Stimulated activated CD8-positive, alpha-beta memory T cell treated with anti-CD3 and anti-CD28 coated beads, Interleukin-12 subunit alpha, Interleukin-12 subunit beta, amount 100 ng/mL, for 24 hours (primary cell): ENCODE measurements around the gene SST.
"Not testable (repeated sequence)": the region's sequence is repeated elsewhere in the genome, so short reads cannot be mapped to it uniquely, and the experiment has no call there.

Experiments used
- DNase-seq: peaks from one replicate; pipeline ENCODE4 v3.0.0-alpha.2; 2020; ENCODE audit errors: extremely low read depth

SST gene

GRCh38 chr3:187684444-187684843, 14.2 kb upstream of the SST start:
- no peak for DNase-seq

- not testable (repeated sequence) for DNase-seq
These were observed 11.6 kb upstream of the SST start for GRCh38 chr3:187681756-187682155.

- peak; percentile 15 for DNase-seq
These were observed 9.6 kb upstream of the SST start for GRCh38 chr3:187679638-187680396.

GRCh38 chr3:187678726-187679268, 8.6 kb upstream of the SST start:
- no peak for DNase-seq

- DNase-seq: no peak
These were observed 7.4 kb upstream of the SST start for GRCh38 chr3:187677604-187678003.

GRCh38 chr3:187673012-187673411, 2.8 kb upstream of the SST start:
- no peak for DNase-seq

- no peak for DNase-seq
These were observed 2.7 kb downstream of the SST start for GRCh38 chr3:187667526-187667925.

GRCh38 chr3:187665764-187666402, 4.3 kb downstream of the SST start:
- DNase-seq: no peak

- no peak for DNase-seq
These were observed 5.2 kb downstream of the SST start for GRCh38 chr3:187665010-187665409.

GRCh38 chr3:187662848-187663409, 7.3 kb downstream of the SST start:
- no peak for DNase-seq

GRCh38 chr3:187661267-187661666, 8.9 kb downstream of the SST start:
- DNase-seq: no peak

GRCh38 chr3:187651282-187651681, 18.9 kb downstream of the SST start:
- DNase-seq: no peak

- no peak for DNase-seq
These were observed 22.0 kb downstream of the SST start for GRCh38 chr3:187648177-187648576.

- DNase-seq: no peak
These were observed 23.1 kb downstream of the SST start for GRCh38 chr3:187646906-187647660.

GRCh38 chr3:187645379-187645778, 24.8 kb downstream of the SST start:
- not testable (repeated sequence) for DNase-seq

- DNase-seq: no peak
These were observed 27.3 kb downstream of the SST start for GRCh38 chr3:187642861-187643260.

- DNase-seq: no peak
These were observed 28.7 kb downstream of the SST start for GRCh38 chr3:187641320-187642016.

GRCh38 chr3:187640569-187641059, 29.6 kb downstream of the SST start:
- no peak for DNase-seq

- no peak for DNase-seq
These were observed 30.1 kb downstream of the SST start for GRCh38 chr3:187639927-187640568.

- no peak for DNase-seq
These were observed 33.7 kb downstream of the SST start for GRCh38 chr3:187636528-187636927.

- DNase-seq: no peak
These were observed 39.8 kb downstream of the SST start for GRCh38 chr3:187630404-187630803.
